Activated naive CD4-positive, alpha-beta T cell treated with anti-CD3 and anti-CD28 coated beads, Interleukin-2, amount 10 ng/mL, durations not matched to agents 7 days and 5 days (primary cell): ENCODE results near the gene TUBB3.

Experiments used
- CTCF ChIA-PET: fragments of 350-600 bp; sonication (Branson Sonifier 250); formaldehyde crosslinking; loops from one replicate; lab custom pipeline; 2021; ENCODE audit warnings: antibody characterized with exemption; lab: Charles Lee
- DNase-seq: peaks from one replicate; pipeline ENCODE4 v3.0.0-alpha.2; 2020
- H3K27ac Mint-ChIP-seq: one replicate; pipeline ENCODE4 v1.8.0; 2021; ENCODE audit warnings: mild to moderate bottlenecking, moderate library complexity, mixed read lengths
- H3K27me3 Mint-ChIP-seq: one replicate; pipeline ENCODE4 v1.8.0; 2021; ENCODE audit warnings: mild to moderate bottlenecking, mixed read lengths
- H3K36me3 Mint-ChIP-seq: one replicate; pipeline ENCODE4 v1.8.0; 2021; ENCODE audit warnings: mixed read lengths
- H3K4me1 Mint-ChIP-seq: one replicate; pipeline ENCODE4 v1.8.0; 2021; ENCODE audit warnings: mixed read lengths
- H3K4me3 Mint-ChIP-seq: one replicate; pipeline ENCODE4 v1.8.0; 2021; ENCODE audit warnings: mild to moderate bottlenecking, moderate library complexity, mixed read lengths
- H3K9me3 Mint-ChIP-seq: one replicate; pipeline ENCODE4 v1.8.0; 2021; ENCODE audit warnings: mixed read lengths

The TUBB3 gene

DNA sequence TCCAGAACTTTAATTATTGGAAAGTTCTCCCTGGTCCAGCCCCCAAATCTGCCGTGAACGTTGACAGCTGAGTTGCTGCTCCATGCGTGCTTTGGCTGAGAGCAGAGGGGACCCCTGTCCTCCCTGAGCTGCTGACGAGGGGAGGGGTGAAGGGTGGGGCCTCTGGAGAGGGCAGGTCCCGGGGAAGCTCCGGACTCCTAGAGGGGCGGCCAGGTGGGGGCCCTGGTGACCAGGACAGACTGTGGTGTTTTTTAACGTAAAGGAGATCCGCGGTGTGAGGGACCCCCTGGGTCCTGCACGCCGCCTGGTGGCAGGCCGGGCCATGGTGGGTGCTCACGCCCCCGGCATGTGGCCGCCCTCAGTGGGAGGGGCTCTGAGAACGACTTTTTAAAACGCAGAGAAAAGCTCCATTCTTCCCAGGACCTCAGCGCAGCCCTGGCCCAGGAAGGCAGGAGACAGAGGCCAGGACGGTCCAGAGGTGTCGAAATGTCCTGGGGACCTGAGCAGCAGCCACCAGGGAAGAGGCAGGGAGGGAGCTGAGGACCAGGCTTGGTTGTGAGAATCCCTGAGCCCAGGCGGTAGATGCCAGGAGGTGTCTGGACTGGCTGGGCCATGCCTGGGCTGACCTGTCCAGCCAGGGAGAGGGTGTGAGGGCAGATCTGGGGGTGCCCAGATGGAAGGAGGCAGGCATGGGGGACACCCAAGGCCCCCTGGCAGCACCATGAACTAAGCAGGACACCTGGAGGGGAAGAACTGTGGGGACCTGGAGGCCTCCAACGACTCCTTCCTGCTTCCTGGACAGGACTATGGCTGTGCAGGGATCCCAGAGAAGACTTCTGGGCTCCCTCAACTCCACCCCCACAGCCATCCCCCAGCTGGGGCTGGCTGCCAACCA, 4.4 kb upstream of the TUBB3 start, which contains the start of gene MC1R:
Gene MC1R (plus strand): TSS at position 410 of the 895 bp plus-strand sequence. CDS start 397 bp downstream, at position 807.
- H3K4me1 Mint-ChIP-seq = peaks cover 55% of the 10 kb centered on the region
- peak within 1 kb of the TSS; percentile 86 for H3K27ac Mint-ChIP-seq
- DNase-seq = no peak
- no peaks in the 10 kb centered on the region for H3K9me3 Mint-ChIP-seq
- peaks cover 64% of the 10 kb centered on the region for H3K27me3 Mint-ChIP-seq
- peaks cover 7% of the 10 kb centered on the region for H3K36me3 Mint-ChIP-seq
- CTCF ChIA-PET = interaction anchor here (1.3 to 1.5 kb wide), 3 partner anchors 8 to 213 kb away, joined by 4 to 7 read pairs (median 7); no protein-coding TSS in a partner anchor
- H3K4me3 Mint-ChIP-seq = peak within 1 kb of the TSS; percentile 65

- Mint-ChIP-seq H3K4me3 (no peak overlapping the region), H3K4me1 (peaks cover 59% of the 10 kb centered on the region)
Observed at GRCh38 chr16:89919535-89920406, 3.4 kb upstream of the TUBB3 start.

GRCh38 chr16:89920723-89921122, 2.4 kb upstream of the TUBB3 start:
- Mint-ChIP-seq H3K27ac (no peak overlapping the region), H3K36me3 (no peaks in the 10 kb centered on the region), H3K4me3 (no peak overlapping the region), H3K9me3 (no peaks in the 10 kb centered on the region), H3K27me3 (peaks cover 81% of the 10 kb centered on the region), H3K4me1 (peaks cover 62% of the 10 kb centered on the region)
- CTCF ChIA-PET = no interaction called here
- no peak for DNase-seq

More at GRCh38 chr16:89919535-89920406, 3.4 kb upstream of the TUBB3 start:
- Mint-ChIP-seq H3K9me3 (no peaks in the 10 kb centered on the region), H3K27ac (no peak overlapping the region), H3K36me3 (peaks cover 4% of the 10 kb centered on the region), H3K27me3 (peaks cover 75% of the 10 kb centered on the region)
- CTCF ChIA-PET = interaction anchor here (1.4 to 1.5 kb wide), 2 partner anchors 10 to 13 kb away, joined by 7 read pairs; no protein-coding TSS in a partner anchor
- no peak for DNase-seq

GRCh38 chr16:89921131-89921701, 1.9 kb upstream of the TUBB3 start:
- H3K9me3 Mint-ChIP-seq = no peaks in the 10 kb centered on the region
- no peak overlapping the region for H3K27ac Mint-ChIP-seq
- H3K4me3 Mint-ChIP-seq = no peak overlapping the region
- H3K4me1 Mint-ChIP-seq = peaks cover 59% of the 10 kb centered on the region
- peaks cover 81% of the 10 kb centered on the region for H3K27me3 Mint-ChIP-seq
- DNase-seq = no peak
- H3K36me3 Mint-ChIP-seq = no peaks in the 10 kb centered on the region
- CTCF ChIA-PET = interaction anchor here (3.4 kb wide), 1 partner anchor 11 kb away, joined by 16 read pairs; no protein-coding TSS in a partner anchor

DNA sequence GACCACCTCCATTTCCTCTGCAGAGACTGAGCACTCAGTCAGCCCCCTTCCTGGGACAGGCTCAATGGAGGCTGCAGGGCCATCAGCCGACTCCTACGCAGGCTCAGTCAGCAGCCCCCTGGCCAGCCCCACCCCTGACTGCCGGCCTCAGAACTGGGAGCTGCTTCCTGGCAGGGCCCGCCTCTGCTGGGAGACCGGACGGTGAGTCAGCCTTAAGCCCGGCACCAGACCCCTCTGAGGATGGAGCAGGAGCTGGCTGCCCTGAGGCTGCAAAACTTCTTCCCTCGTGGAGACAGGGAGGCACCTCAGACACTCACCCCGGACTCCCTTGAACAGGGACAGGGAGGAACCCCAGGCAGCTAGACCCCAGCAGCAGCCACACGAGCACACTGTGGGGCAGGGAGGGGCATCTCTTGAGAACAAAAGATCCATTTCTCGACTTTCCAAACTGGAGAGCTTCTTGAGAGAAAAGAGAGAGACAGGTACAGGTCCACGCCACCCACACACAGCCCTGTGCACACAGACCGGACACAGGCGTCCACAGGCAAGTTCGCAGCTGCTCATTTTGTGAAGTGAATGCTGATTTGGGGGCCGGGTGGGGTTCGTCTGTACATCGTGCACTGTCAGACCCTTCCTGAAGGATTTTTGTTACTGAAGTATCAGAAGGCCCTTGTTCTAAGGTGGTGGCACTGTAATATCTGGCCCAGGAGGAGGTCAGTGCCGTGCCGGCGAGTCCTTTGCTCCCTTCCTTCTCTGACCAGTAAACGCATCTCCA, 1.3 kb upstream of the TUBB3 start:
- Mint-ChIP-seq H3K4me3 (peak overlapping the region; percentile 60), H3K27ac (peak overlapping the region; percentile 77), H3K9me3 (no peaks in the 10 kb centered on the region), H3K36me3 (no peaks in the 10 kb centered on the region), H3K4me1 (peaks cover 64% of the 10 kb centered on the region), H3K27me3 (peaks cover 87% of the 10 kb centered on the region)
- CTCF ChIA-PET = interaction anchor here (3.4 kb wide), 1 partner anchor 12 kb away, joined by 16 read pairs; no protein-coding TSS in a partner anchor
- DNase-seq = peak; percentile 44

- DNase-seq = peak; percentile 50
- Mint-ChIP-seq H3K4me3 (peak overlapping the region; percentile 60), H3K27ac (no peak overlapping the region), H3K27me3 (peaks cover 88% of the 10 kb centered on the region), H3K9me3 (no peaks in the 10 kb centered on the region), H3K4me1 (peaks cover 58% of the 10 kb centered on the region), H3K36me3 (no peaks in the 10 kb centered on the region)
- CTCF ChIA-PET = interaction anchor here (3.4 kb wide), 1 partner anchor 12 kb away, joined by 16 read pairs; no protein-coding TSS in a partner anchor
Observed at GRCh38 chr16:89922477-89922883, 662 bp upstream of the TUBB3 start.

DNA sequence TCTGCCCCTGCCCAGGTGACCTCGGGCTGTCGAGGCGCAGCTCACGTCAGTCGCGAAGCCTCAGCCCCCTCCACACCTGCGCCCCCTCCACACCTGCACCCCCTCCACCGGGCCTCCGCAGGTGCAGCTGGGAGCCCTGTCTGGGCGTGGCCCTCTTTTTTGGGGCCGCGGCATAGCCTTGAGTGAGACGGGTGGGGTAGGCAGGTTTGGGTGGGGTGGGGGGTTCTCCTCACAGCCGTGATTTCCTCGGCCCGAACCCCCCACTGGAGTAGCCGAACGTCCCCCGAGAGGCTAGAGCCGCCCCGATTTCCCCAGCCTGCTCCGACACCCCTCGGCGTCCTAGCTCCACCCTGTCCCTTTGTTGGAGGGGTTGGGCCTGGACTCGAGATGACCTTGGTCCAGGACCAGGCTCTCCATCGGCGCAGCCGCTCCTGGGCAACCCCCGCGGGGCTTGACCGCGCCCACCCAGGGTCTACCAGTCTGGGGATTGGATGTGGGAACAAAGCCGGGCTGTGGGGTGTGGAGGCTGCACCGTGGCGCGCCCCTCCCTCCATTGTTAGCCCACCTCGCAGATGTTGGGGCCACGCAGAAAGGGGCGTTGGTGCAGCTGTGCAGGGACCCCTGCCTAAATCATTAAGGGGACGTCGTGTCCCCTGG, 626 bp downstream of the TUBB3 start:
- CTCF ChIA-PET = interaction anchor here (3.4 kb wide), 1 partner anchor 13 kb away, joined by 16 read pairs; no protein-coding TSS in a partner anchor
- no peak overlapping the region for H3K4me3 Mint-ChIP-seq
- no peak for DNase-seq

GRCh38 chr16:89924297-89924924, 1.3 kb downstream of the TUBB3 start:
- peak; percentile 70 for DNase-seq

More for the DNA sequence above, 626 bp downstream of the TUBB3 start:
- H3K9me3 Mint-ChIP-seq = no peaks in the 10 kb centered on the region
- H3K36me3 Mint-ChIP-seq = no peaks in the 10 kb centered on the region
- peaks cover 46% of the 10 kb centered on the region for H3K4me1 Mint-ChIP-seq
- peaks cover 86% of the 10 kb centered on the region for H3K27me3 Mint-ChIP-seq
- H3K27ac Mint-ChIP-seq = no peak overlapping the region

DNA sequence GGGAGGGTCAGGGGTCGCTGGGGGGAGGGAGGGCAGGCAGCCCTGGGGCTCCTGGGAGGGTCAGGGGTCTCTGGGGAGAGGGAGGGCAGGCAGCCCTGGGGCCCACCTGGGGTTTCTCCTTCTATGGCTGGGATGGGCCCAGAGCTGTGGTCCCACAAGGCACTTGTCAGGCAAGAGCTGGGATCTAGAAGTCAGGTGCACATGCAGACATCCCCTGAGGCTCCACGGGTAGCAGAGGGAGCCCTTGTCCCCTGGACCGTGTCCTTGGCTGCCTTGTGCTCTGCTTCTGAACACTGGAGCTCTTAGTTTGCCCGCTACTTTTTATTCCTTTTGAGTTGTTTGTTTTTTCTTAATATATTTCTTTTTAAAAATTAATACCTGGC, 1.8 kb downstream of the TUBB3 start:
- H3K27ac Mint-ChIP-seq = no peak overlapping the region
- H3K9me3 Mint-ChIP-seq = no peaks in the 10 kb centered on the region
- H3K27me3 Mint-ChIP-seq = peaks cover 86% of the 10 kb centered on the region
- CTCF ChIA-PET = interaction anchor here (0.6 to 3.4 kb wide), 3 partner anchors 15 to 1232 kb away, joined by 3 to 16 read pairs (median 3); no protein-coding TSS in a partner anchor
- H3K36me3 Mint-ChIP-seq = no peaks in the 10 kb centered on the region
- peaks cover 40% of the 10 kb centered on the region for H3K4me1 Mint-ChIP-seq
- no peak for DNase-seq
- no peak overlapping the region for H3K4me3 Mint-ChIP-seq

More at GRCh38 chr16:89924297-89924924, 1.3 kb downstream of the TUBB3 start:
- Mint-ChIP-seq H3K36me3 (no peaks in the 10 kb centered on the region), H3K27me3 (peaks cover 86% of the 10 kb centered on the region), H3K4me1 (peaks cover 45% of the 10 kb centered on the region), H3K4me3 (peak overlapping the region; percentile 15), H3K9me3 (no peaks in the 10 kb centered on the region), H3K27ac (no peak overlapping the region)
- CTCF ChIA-PET = interaction anchor here (0.6 to 3.4 kb wide), 3 partner anchors 14 to 1231 kb away, joined by 3 to 16 read pairs (median 3); no protein-coding TSS in a partner anchor

- Mint-ChIP-seq H3K27ac (no peak overlapping the region), H3K36me3 (no peaks in the 10 kb centered on the region), H3K27me3 (peaks cover 83% of the 10 kb centered on the region), H3K4me1 (peaks cover 33% of the 10 kb centered on the region), H3K4me3 (peak overlapping the region; percentile 35), H3K9me3 (no peaks in the 10 kb centered on the region)
- CTCF ChIA-PET = no interaction called here
- DNase-seq = no peak
Observed at GRCh38 chr16:89925596-89926079, 2.5 kb downstream of the TUBB3 start.

DNA sequence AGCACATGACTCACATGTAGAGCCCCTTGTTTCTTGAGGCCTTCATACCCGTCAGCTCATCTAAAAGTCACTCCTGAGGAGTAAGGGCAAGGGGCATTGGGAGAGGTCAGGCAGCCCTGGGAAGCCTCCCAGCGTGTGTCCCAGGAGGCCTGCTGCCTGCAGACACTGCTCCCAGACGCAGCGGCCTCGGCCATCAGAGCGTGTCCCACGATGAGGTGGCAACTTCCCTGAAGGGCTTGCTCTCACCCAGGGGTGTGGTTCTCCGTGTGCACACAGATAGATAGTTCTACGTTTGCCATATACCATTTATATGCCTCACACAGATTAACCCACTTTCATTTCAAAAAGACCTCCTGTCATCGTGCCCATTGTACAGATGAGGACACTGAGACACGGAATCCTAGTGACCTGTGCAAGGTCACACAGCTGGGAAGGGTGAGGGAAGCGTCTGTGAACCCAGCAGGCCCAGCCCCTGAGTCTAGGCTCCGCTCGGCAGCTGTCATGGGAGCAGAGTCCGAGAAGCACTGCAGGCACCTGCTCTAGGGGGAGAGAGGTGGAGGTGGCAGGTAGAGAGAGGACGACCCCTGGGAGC, 8.3 kb downstream of the TUBB3 start:
- H3K36me3 Mint-ChIP-seq = no peaks in the 10 kb centered on the region
- H3K27me3 Mint-ChIP-seq = peaks cover 42% of the 10 kb centered on the region

More for the DNA sequence above, 8.3 kb downstream of the TUBB3 start:
- no peak overlapping the region for H3K4me3 Mint-ChIP-seq
- H3K27ac Mint-ChIP-seq = no peak overlapping the region
- no peak for DNase-seq
- peaks cover 3% of the 10 kb centered on the region for H3K4me1 Mint-ChIP-seq
- no peaks in the 10 kb centered on the region for H3K9me3 Mint-ChIP-seq
- CTCF ChIA-PET = interaction anchor here (1.2 kb wide), 1 partner anchor 21 kb away, joined by 4 read pairs; no protein-coding TSS in a partner anchor
